K562 (cell line): Measurements from ENCODE around the gene MTHFR. TPM values are rescaled to one million over a fixed set of nuclear protein-coding genes. Genes with fewer than 3 reads are reported as not detected.

ENCODE experiments used
- DIDO1 ChIP-seq: fragments of 450-650 bp; IDR thresholded peaks from 2 replicates; pipeline ENCODE4 v1.6.1; 2016; ENCODE audit warnings: low read depth, missing biosample characterization, missing genetic modification characterization
- GABPA ChIP-seq: fragments of 200-800 bp; sonication (Bioruptor generic); conservative IDR thresholded peaks from 2 replicates; pipeline ENCODE4 v1.6.1; 2016; ENCODE audit warnings: low read depth, missing genetic modification characterization, missing compliant biosample characterization
- KDM2B ChIP-seq: fragments of 250-450 bp; sonication (Bioruptor Pico); IDR thresholded peaks from 2 replicates; pipeline ENCODE4 v1.8.0; 2021; ENCODE audit warnings: mild to moderate bottlenecking, moderate library complexity
- KLF16 ChIP-seq: IDR thresholded peaks from 2 replicates; pipeline ENCODE4 v1.6.1; 2016; ENCODE audit warnings: antibody characterized with exemption
- MTA2 ChIP-seq: fragments of 450-650 bp; IDR thresholded peaks from 2 replicates; pipeline ENCODE4 v1.6.1; 2016; ENCODE audit warnings: low read depth
- NR3C1 ChIP-seq: sonication (generic); formaldehyde crosslinking; IDR thresholded peaks from 2 replicates; pipeline ENCODE4 v1.8.1; 2022; ENCODE audit warnings: missing genetic modification reagents
- RBM25 ChIP-seq: fragments of 200-400 bp; formaldehyde crosslinking; IDR thresholded peaks from 2 replicates; pipeline ENCODE4 v1.6.1; 2018; ENCODE audit warnings: low read length, low read depth, moderate library complexity; ENCODE audit not compliant: severe bottlenecking
- polyA plus RNA-seq, 8 experiments: library from polyadenylated mRNA; depleted of rRNA in 4 of 8; stranded (reverse) in 5 of 8; unstranded in 3 of 8; fragments of >200 nt; fragmentation: Nextera tagmentation in 2 of 8; fragmentation: Illumina TruSeq in 1 of 8; extraction: Ambion mirVana in 2 of 8; extraction: Trizol in 1 of 8; gene quantifications; 2 replicates each; pipeline versions ENCODE4 v1.2.1 to v1.2.3, GENCODE V29; 2011 to 2014; ENCODE audit warnings: inconsistent platforms in 1 of 8, missing spikeins in 1 of 8
- total RNA-seq, 7 experiments: library from RNA; depleted of rRNA in 6 of 7; stranded (reverse); fragments of >200 nt in 6 of 7; fragmentation: Illumina TruSeq in 2 of 7; extraction: Trizol in 2 of 7; gene quantifications; 2 replicates each; pipeline versions ENCODE4 v1.2.1 to v1.2.3, GENCODE V29; 2011 to 2021; ENCODE audit warnings: low replicate concordance in 1 of 7
- TF ChIP-seq, protein P1 (sequence below): fragments of 450-650 bp; IDR thresholded peaks from 2 replicates; pipeline ENCODE4 v1.6.1; 2018; ENCODE audit not compliant: partially characterized antibody
- TF ChIP-seq, protein P2 (sequence below): IDR thresholded peaks from 2 replicates; pipeline ENCODE4 v1.6.1; 2012; ENCODE audit warnings: low read depth, low read length, improper control_type of control experiment, borderline replicate concordance
- TF ChIP-seq, protein P3 (sequence below): fragments of 200-600 bp; sonication (generic); IDR thresholded peaks from one replicate; pipeline ENCODE4 v1.6.1; 2012; ENCODE audit warnings: mild to moderate bottlenecking, low read depth, low read length, inconsistent platforms

MTHFR gene
- total and polyA plus RNA-seq, 9 of the 15 experiments (the other 6 are each of a cell fraction or from before 2014, with no cell fraction given) = 5.0 to 104 (median 62.6) TPM

DNA sequence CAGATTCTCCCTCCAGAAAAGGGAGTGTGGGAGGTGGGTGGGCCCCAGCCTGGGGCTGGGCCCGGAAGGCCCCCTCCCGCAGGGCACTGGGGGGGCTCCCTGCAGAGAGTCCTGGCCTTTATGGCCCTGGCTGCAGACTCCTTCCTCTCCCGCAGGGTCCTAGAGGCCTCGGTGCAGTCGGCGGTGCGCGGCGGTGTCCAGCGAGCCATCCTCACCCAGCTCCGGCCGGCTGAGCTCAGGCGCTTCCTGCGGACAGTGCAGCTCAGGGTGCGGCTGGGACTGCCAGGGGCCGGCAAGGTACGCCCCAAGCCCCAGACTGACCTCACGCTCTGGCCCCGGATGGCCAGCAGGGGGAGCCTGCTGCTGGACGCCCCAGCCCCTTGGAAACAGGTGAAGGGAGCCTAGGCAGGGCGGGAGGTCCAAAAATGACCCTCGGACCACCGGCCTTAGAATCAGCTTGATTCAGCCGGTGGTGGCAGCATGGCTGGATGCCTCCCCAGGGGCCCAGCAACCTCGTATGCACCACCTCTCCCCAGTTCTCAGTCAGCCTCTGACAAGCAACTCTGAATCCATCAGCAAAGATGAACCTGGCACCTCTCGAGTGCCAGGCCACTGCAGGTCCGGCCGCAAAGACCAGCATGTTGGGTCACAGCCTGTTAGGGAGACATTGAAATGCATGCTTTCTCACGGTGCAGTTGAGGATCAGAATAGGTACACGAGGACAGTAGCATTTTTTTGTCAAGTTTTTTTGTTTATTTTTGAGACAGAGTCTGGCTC, 20.6 kb downstream of the MTHFR start (continued):
- TF ChIP-seq, protein P1, sequence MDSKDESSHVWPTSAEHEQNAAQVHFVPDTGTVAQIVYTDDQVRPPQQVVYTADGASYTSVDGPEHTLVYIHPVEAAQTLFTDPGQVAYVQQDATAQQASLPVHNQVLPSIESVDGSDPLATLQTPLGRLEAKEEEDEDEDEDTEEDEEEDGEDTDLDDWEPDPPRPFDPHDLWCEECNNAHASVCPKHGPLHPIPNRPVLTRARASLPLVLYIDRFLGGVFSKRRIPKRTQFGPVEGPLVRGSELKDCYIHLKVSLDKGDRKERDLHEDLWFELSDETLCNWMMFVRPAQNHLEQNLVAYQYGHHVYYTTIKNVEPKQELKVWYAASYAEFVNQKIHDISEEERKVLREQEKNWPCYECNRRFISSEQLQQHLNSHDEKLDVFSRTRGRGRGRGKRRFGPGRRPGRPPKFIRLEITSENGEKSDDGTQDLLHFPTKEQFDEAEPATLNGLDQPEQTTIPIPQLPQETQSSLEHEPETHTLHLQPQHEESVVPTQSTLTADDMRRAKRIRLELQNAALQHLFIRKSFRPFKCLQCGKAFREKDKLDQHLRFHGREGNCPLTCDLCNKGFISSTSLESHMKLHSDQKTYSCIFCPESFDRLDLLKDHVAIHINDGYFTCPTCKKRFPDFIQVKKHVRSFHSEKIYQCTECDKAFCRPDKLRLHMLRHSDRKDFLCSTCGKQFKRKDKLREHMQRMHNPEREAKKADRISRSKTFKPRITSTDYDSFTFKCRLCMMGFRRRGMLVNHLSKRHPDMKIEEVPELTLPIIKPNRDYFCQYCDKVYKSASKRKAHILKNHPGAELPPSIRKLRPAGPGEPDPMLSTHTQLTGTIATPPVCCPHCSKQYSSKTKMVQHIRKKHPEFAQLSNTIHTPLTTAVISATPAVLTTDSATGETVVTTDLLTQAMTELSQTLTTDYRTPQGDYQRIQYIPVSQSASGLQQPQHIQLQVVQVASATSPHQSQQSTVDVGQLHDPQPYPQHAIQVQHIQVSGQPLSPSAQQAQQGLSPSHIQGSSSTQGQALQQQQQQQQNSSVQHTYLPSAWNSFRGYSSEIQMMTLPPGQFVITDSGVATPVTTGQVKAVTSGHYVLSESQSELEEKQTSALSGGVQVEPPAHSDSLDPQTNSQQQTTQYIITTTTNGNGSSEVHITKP = peak; percentile 6
- TF ChIP-seq, protein P2, sequence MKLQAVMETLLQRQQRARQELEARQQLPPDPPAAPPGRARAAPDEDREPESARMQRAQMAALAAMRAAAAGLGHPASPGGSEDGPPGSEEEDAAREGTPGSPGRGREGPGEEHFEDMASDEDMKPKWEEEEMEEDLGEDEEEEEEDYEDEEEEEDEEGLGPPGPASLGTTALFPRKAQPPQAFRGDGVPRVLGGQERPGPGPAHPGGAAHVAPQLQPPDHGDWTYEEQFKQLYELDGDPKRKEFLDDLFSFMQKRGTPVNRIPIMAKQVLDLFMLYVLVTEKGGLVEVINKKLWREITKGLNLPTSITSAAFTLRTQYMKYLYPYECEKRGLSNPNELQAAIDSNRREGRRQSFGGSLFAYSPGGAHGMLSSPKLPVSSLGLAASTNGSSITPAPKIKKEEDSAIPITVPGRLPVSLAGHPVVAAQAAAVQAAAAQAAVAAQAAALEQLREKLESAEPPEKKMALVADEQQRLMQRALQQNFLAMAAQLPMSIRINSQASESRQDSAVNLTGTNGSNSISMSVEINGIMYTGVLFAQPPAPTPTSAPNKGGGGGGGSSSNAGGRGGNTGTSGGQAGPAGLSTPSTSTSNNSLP = no peak
- TF ChIP-seq MTA2 (peak; percentile 21; the same call in 1 of the 2 replicates), RBM25 (no peak), KLF16 (peak; percentile 58; the same call in 1 of the 2 replicates), DIDO1 (tag) (0 out of 2 replicates have a peak, but pooled peaks have one; percentile 40), KDM2B (CRISPR knock-in tag) (no peak), GABPA (no peak), NR3C1 (CRISPR knock-in tag) (no peak)
- TF ChIP-seq, protein P3, sequence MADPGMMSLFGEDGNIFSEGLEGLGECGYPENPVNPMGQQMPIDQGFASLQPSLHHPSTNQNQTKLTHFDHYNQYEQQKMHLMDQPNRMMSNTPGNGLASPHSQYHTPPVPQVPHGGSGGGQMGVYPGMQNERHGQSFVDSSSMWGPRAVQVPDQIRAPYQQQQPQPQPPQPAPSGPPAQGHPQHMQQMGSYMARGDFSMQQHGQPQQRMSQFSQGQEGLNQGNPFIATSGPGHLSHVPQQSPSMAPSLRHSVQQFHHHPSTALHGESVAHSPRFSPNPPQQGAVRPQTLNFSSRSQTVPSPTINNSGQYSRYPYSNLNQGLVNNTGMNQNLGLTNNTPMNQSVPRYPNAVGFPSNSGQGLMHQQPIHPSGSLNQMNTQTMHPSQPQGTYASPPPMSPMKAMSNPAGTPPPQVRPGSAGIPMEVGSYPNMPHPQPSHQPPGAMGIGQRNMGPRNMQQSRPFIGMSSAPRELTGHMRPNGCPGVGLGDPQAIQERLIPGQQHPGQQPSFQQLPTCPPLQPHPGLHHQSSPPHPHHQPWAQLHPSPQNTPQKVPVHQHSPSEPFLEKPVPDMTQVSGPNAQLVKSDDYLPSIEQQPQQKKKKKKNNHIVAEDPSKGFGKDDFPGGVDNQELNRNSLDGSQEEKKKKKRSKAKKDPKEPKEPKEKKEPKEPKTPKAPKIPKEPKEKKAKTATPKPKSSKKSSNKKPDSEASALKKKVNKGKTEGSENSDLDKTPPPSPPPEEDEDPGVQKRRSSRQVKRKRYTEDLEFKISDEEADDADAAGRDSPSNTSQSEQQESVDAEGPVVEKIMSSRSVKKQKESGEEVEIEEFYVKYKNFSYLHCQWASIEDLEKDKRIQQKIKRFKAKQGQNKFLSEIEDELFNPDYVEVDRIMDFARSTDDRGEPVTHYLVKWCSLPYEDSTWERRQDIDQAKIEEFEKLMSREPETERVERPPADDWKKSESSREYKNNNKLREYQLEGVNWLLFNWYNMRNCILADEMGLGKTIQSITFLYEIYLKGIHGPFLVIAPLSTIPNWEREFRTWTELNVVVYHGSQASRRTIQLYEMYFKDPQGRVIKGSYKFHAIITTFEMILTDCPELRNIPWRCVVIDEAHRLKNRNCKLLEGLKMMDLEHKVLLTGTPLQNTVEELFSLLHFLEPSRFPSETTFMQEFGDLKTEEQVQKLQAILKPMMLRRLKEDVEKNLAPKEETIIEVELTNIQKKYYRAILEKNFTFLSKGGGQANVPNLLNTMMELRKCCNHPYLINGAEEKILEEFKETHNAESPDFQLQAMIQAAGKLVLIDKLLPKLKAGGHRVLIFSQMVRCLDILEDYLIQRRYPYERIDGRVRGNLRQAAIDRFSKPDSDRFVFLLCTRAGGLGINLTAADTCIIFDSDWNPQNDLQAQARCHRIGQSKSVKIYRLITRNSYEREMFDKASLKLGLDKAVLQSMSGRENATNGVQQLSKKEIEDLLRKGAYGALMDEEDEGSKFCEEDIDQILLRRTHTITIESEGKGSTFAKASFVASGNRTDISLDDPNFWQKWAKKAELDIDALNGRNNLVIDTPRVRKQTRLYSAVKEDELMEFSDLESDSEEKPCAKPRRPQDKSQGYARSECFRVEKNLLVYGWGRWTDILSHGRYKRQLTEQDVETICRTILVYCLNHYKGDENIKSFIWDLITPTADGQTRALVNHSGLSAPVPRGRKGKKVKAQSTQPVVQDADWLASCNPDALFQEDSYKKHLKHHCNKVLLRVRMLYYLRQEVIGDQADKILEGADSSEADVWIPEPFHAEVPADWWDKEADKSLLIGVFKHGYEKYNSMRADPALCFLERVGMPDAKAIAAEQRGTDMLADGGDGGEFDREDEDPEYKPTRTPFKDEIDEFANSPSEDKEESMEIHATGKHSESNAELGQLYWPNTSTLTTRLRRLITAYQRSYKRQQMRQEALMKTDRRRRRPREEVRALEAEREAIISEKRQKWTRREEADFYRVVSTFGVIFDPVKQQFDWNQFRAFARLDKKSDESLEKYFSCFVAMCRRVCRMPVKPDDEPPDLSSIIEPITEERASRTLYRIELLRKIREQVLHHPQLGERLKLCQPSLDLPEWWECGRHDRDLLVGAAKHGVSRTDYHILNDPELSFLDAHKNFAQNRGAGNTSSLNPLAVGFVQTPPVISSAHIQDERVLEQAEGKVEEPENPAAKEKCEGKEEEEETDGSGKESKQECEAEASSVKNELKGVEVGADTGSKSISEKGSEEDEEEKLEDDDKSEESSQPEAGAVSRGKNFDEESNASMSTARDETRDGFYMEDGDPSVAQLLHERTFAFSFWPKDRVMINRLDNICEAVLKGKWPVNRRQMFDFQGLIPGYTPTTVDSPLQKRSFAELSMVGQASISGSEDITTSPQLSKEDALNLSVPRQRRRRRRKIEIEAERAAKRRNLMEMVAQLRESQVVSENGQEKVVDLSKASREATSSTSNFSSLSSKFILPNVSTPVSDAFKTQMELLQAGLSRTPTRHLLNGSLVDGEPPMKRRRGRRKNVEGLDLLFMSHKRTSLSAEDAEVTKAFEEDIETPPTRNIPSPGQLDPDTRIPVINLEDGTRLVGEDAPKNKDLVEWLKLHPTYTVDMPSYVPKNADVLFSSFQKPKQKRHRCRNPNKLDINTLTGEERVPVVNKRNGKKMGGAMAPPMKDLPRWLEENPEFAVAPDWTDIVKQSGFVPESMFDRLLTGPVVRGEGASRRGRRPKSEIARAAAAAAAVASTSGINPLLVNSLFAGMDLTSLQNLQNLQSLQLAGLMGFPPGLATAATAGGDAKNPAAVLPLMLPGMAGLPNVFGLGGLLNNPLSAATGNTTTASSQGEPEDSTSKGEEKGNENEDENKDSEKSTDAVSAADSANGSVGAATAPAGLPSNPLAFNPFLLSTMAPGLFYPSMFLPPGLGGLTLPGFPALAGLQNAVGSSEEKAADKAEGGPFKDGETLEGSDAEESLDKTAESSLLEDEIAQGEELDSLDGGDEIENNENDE = no peak
